Right forelimb (tissue), 1 donor: ENCODE data around the gene PFDN1.

Experiments
- DNase-seq: peaks from one replicate; pipeline ENCODE4 v3.0.0-alpha.2; 2018

The PFDN1 gene

DNA sequence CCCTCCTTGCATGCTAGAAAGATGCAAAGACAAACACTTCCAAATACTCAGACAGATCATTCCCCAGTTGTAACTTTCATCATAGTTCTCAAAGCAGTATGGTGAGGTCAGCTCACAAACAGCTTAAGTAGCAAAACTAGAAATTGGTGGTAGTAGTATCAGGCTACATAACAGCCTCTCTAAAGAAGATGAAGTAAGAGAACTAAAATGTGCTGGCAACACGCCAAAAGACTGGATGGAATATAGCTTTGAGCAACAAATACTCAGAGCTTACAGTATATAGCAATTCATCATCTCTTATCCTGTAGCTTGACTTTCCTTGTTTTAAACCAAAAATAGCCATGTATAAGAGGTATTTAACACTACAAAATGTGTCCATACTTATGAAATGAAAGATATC lies 7.5 kb downstream of the PFDN1 start:
- no peak for DNase-seq

DNA sequence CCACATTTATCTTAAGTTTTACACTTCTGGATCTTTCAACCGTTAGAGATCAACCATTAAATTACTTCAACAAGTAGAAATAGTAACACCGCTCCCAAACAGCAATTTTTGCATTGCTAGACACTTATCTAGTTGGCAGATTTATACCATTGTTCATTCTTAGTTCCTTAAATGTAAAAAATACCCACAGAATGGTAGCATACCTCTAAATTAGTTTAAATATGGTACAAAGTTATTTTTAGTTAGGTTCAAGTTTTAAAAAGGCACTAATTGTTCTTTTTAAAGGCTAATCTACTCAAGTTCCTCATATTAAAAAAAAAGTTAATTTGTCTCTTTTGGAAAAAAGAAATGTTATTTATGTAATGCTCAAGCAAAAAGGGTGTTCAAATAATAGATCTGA lies 8.1 kb downstream of the PFDN1 start:
- no peak for DNase-seq

DNA sequence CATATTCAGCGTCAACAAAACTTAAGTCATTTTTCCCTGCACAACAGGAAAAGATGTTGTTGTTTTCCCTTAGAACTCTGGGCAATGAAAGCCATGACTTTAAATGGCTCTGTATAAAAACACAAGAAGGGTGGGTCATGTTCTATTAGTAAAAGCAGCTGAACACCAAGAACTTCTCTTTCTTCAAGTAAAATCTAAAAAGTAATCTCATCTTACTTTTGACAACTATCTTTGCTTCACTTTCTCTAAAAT lies 9.1 kb downstream of the PFDN1 start:
- no peak for DNase-seq

DNA sequence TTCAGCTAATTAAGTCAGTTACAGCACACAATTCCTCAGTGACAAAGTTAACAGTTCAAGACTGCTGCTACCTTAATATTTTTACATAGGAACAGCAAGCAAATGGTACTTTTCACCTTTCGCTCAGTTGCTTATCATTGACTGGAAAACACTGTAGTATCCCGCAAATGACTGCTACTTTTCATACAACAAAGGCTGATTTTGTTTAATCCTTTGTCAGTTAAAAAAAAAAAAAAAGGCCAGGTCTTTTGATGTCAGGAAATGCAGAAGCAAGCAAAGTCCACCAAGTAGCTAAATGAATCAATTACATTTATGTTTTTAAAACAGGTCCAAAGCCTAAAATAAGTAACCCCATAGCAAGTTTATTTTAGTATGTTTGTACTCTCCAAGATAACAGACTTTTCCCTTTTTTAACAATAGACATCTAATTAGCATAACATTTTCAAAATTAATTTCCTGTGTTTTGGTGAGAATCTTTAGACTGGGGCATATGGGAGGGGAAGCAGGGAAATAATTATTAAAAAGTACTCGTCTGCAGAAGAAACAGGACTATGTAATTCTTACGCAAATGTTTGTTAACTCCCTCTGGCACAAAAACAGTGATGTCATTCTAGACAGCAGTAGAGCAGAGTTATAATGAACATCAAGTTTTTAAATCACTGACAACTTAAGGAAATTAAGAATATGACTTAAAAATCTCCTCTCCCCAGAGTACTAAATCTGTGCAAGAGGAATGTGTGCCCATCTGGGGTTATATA lies 9.6 kb downstream of the PFDN1 start:
- no peak for DNase-seq

DNA sequence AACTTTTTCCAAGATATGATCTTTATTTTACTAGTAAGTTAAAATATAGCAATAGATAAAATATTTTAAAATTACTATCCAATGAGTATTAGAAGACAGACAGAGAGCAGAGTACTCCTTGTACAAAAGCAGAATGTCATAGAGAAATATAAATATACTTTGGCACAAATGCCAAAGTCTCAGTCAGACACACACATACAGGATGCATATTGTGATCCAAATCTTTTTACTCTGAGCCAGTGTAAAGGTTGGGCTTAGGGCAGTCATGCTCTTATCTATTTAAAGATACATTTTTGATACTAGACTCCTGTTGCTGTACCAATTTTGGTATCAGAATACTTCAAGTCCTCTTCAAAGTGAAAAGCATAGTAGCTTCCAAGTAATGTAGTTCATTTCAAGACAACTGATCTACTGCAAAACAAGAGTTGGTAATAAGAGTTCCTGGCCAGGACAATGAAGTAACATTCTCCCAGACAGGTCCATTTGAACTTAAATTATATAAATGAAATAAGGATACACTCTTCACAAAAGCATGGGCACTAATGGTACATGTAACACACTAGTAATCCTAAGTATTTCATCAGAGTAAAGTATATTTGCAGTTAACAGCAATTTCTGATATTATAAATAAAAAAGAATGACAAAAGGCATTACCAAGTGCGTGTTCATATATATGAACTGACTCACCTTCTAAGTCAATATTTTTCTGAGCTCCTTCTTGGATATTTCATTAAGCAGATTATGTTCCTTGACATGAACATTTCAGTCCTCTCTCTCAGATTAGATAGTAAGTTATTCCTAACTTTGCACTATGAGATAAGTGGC lies 10.5 kb downstream of the PFDN1 start:
- DNase-seq, result no peak

DNA sequence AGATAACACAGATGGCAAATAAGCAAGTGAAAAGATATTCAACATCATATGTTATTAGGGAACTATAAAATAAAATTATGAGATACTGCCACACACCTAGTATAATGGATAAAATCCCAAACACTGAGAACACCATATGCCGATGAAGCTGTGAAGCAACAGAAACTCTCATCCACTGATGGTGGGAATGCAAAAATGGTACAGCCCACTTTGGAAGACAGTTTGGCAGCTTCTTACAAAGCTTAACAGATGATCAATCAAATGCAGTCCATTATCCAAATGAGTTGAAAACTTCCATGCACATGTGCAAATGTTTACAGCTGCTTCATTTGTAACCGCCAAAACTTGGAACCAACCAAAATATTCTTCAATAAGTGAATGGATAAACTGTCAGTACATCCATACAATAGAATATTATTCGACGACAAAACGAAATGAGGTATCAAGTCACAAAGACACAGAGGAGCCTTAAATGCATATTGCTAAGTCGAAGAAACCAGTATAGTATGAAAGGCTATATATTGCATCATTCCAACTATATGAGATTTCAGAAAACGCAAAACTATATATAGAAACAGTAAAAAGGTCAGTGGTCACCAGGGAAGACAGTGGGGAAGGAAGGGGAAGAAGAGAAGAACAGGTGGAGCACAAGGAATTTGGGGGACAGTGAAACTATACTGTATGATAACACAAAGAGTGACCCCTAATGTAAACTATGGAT lies 14.9 kb downstream of the PFDN1 start:
- no peak for DNase-seq

DNA sequence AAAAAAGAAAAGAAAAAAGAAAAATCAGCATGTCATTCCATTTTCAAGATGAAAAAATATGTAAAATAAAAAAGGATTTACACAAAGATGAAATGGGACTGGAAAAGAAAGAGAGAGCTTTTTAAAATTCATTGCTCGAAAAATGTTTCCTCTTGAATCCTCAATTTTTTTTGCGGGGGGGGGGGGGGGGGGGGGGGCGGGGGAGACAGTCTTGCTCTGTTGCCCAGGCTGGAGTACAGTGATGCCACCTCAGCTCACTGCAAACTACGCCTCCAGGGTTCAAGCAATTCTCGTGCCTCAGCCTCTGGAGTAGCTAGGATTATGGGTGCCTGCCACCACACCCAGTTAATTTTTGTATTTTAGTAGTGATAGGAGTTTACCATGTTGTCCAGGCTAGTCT lies 16.5 kb downstream of the PFDN1 start:
- no peak for DNase-seq

DNA sequence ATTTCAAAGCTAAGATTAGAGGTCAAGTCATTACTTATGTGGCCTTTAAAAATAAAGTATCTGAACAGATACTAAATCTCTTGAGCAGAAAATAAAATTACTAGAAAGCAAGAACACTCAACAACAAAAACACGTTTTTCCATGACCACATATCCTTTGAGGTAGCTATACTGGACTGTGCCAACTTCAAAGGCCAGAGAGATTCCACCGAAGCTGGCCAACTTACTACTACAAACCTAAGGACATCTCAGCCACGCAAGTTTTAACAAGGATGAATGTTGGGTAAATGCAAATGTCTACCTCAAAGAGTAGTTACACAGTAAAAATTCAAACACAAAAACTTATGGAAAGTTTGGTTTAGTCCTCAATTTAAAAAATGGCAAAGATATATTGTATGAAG lies 18.9 kb downstream of the PFDN1 start:
- DNase-seq, result no peak

DNA sequence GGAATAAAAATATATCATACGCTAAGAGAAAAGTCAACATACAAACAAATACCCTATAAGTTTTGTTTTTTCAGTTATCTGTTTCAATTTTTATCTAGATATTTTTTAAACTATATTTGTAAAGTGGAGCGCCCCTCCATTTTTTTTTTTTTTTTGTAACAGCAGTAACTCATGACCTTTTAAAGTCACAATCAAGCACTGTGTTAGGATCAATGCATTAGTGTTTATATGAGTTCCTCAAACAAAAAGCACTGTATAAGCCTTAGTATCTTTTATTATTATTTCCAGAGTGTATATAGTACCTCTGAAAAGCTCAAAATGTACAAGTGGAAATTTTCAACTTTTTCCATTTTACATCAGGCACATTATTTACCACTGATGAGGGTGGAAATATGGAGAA lies 20.6 kb downstream of the PFDN1 start:
- DNase-seq, result no peak

DNA sequence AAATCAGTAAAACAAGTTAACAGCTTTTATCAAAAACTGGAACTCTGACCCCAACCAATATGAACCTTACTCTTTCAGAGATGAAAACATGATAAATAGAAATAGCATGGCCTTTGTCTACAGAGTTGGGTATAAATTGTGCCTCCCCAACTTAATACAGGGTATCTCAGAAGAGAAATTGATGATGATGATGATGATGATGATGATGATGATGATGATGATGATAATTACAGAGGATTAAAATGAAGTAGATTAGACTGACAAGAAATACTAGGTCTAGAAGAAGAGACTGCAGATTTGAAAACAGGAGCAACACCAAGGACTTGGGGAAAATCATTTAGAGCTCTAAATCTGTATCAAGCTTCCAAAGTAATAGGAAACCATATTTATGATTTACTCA lies 27.1 kb downstream of the PFDN1 start:
- DNase-seq, result no peak

DNA sequence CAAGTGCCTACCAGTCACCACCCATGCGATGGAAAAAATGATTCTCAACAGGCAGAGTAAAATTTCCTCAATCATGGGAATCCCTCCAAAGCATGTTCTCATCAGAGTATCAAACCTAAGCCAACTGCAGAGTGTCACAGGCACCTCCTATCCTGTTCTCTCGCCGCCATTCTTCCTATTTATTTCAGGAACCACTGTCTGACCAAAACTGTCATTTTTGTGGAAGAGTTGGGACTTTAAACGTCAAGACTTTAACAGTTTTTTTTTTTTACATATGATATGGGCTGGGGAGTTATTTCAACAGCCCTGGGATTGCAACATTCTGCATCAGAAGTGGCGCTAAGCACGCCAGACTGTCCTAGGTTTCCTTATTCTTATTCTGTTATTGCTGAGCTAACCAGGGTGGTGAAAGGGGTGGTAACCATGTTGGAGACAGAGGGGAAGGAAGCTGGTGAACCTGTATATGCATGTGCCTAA lies 29.5 kb downstream of the PFDN1 start:
- DNase-seq, result no peak

DNA sequence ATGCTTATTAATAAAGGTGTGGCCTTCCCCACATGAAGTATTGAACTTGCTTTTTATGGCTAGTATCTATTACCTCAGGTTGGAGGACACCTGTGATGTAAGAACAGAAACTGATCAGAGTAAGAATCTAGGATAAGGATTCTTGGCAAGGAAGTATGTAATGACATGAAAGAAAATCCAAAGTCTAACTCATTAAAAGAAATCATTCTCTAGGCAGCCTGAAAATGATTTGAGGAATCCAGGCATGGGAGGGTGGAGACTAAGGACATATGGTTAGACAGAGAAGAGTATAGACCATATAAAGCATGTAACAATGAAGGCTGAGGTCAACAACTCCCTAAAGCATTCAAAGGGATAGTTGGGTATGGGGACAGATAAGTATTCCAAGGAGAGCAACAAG lies 32.9 kb downstream of the PFDN1 start:
- no peak for DNase-seq

DNA sequence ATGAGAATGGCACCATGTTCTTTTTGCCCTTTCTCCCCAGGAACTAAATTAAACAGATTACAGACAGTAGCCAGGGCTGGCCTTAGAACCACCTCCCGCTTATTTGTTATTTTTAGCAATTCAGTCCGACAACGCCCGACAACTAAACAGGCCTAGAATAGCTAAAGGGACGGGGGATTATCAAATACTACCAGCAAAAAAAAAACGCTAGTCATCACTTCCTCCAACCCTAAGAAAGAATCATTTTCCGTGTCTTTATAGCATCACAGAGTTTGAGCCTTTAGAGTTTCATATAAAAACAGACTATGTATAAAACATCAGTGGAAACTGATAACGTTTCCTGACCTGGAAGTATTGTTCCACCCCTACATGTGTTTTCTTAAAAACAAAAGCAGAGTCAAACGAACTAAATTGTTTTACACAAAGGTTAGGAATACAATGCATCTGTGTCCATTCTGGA lies 35.3 kb downstream of the PFDN1 start:
- DNase-seq, result no peak

DNA sequence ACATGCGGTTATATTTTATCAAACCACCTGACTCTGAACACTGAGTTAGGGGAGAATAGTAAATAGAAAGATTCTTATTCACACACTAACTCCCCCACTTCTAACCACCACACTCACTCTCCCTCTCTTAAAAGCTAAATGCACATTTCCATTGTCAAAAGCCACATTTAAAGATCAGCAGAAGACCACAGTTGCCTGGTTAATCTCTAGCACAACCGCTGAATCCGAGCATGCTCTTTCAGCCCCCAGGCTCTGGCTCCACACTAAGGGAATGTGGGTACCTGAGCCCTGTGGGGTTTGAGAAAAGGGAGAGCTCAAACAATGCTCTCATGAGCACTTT lies 35.7 kb downstream of the PFDN1 start:
- no peak for DNase-seq

DNA sequence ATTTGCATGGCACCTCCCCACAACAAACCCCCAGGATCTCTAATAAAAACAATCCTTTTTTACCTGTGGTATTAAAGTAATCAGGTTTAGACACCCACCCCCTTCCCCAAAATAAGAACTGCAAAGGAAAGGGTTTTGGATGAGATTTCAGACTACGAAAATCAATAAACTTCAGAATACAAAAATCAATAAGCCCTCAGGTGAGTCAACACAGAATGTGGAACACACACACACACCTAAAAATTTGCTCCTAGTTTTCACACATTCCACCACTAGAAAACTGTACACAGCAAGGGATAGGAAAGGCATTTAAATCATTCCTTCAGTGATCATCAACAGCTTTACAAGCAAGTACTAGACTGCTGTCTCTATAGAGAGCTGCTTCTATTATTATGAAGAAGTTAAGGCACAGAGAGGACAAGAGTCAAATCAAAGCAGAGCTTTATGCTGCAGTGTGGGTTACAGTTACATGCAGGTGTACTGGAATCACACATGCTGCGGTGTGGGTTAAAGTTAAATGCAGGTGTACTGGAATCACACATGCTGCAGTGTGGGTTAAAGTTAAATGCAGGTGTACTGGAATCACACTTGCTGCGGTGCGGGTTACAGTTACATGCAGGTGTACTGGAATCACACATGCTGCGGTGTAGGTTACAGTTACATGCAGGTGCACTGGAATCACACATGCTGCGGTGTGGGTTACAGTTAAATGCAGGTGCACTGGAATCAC lies 36.3 kb downstream of the PFDN1 start:
- no peak for DNase-seq

DNA sequence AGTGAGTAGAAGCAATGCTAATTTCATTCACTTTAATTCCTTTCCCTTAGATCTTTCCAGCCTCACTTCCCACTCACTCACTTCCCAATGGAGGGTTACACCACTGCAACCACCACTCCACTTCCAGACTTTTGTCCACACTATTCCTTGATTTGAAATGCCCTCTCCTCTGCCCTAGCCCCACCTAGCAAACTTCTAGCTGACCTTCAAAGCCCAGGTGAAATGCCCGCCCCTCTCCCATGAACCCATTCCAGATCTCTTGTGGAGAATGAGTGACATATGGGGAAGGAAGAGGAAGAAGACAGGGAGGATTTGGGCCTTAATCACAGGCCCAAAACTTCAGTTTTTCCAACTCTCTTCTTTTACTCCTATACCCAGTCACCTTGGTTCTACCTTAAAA lies 37.1 kb downstream of the PFDN1 start:
- no peak for DNase-seq

DNA sequence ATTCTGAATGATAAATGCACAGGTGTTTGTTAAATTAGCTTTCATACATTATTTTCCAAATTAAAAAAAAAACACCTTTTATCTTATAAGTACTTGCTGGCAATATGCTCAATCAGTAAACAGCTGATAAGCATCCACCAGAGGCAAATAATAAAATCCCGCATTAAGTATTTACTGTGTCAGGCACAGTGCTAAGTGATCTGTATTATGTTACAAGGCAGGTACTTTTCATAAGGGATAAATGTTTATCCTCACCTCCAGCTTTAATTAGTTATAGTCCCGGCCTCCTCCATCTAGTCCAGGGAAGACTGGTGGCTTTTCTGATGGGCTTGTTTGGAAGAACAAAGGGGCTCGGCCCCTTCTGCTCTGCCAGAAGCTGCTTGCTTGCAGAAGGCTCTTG lies 40.1 kb downstream of the PFDN1 start:
- DNase-seq, result no peak

DNA sequence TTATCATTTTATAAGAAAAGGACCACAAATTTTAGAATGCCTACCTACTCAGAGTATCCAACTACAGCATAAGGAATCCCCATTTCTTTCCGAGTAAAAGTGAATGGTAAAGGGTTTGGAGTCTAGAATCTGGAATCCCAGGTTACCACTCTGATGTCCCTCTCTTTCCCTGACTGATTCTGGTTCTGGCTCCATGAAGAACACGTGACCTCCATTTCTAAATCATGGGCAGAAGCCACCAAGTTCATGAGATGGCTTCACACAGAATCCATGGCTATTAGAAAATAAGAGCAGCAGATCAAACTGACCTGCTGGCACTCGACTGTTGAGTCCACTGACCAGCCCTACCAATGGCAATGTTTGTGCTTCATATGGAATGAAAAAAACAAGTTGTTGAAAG lies 40.7 kb downstream of the PFDN1 start:
- DNase-seq, result no peak

DNA sequence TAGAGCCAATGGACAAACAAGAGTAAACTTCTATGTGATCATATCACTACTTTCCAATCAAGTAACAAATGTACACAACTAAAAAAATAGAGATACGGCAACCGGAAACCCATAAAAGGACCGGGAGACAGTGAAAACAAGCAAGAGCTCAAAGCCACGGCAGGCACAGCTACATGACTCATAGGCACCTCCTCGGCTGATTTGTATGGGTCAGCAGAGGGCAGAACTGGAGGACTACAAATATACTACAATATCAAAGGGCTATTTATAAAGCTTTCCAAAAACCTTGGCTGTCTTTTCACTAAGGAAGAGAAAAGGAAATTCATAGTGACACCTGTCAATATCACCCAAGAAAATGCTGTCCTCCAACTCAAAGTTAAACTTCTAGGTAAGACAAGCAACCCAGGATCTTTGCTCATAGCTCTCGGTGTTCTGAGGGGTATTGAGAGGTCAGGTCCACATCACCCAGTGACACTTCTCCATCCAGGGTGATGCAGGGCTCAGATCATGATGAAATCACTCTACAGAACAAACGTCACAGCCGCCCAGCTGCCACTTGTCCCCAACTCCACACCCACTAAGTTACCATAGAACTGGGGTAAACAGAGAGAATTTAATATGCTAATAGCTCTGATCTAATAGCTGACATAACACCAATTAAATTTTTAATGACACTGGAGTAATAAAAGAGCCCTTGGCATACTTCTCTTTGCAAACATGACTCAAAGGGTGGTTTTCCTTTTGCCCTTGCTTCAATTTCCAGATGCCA lies 41.3 kb downstream of the PFDN1 start:
- no peak for DNase-seq

DNA sequence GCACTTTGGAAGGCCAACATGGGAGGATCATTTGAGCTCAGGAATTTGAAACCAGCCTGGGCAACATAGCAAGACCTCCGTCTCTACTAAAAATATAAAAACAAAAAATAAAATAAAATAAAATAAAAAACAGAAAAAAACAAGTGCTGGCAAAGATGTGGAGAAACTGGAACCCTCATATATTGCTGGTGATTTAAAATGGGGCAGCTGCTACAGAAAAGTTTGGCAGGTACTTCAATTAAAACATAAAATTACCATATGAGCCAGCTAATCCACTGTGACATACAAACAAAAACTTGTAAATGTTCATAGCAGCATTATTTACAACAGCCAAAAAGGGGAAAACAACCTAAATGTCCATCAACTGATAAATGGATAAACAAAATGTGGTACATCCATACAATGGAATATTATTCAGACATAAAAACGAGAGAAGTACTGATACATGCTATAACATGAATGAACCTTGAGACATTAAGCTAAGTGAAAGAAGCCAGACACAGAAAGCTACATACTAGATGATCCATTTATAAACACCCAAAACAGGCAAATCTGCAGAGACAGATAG lies 42.7 kb downstream of the PFDN1 start:
- no peak for DNase-seq

DNA sequence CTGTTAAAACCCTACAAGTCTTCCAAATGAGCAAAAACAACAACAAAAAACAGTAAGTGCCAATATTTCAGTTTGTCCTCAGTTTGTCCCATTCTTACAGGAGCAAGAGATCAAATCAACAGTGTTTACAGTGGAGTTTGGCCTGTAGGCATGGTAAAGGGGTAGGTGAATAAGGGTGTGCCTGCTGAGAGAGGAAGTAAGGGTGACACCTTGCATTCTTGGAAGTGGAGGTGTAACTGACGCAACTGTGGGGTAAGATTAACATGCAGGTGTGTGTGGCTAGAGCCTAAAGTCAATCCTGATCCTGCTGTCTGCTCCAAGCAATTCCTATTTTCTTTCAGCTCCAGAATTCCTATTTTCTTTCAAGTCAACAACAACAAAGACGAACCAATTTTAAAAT lies 43.4 kb downstream of the PFDN1 start:
- DNase-seq, result no peak

DNA sequence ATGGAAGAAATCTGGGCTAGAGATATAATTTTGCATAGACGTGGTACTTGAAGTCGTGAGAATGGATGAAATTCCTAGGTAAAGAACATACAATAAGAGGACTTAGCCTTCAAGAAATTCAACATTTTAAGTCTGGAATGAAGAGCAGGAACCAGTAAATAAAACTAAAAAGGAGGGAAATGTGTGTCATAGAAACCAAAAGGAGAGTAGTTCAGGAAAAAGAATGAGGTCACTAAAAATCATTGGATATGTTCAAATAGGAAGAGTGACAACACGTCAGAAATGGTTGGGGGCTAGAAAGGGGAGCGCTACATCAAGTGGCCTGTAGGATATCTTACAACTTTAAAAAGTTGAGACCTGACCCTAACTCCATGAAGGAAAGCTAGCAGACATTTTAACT lies 44.0 kb downstream of the PFDN1 start:
- no peak for DNase-seq
